Heart left ventricle (tissue), 16 donors: Measurements from ENCODE around the gene ZNF334. TPM values are rescaled to one million over a fixed set of nuclear protein-coding genes. Genes with fewer than 3 reads are reported as not detected.

Experiments
- ATAC-seq, 4 donors: fragments of 200-7000 bp; cut with Tn5 transposase; one replicate each; pipeline ENCODE4 v1.9.1; 2020 to 2022; ENCODE audit warnings: moderate library complexity in 4 of 4, mild to moderate bottlenecking in 3 of 4, moderate number of reproducible peaks in 1 of 4
- DNase-seq, 5 donors: peaks; one replicate each; pipeline ENCODE4 v3.0.0-alpha.2; 2020
- H3K27ac ChIP-seq, 12 donors: fragments of 200-600 bp; sonication (generic) in 4 of 12; one replicate each; pipeline versions ENCODE4 v1.5.0 to v1.8.0; 2016 to 2022; ENCODE audit warnings: mild to moderate bottlenecking in 2 of 12
- H3K27me3 ChIP-seq, 9 donors: fragments of 200-600 bp; sonication (generic) in 2 of 9; one replicate each; pipeline versions ENCODE4 v1.5.1 to v1.8.0; 2016 to 2022; ENCODE audit warnings: mild to moderate bottlenecking in 3 of 9
- H3K36me3 ChIP-seq, 9 donors: fragments of 200-600 bp; sonication (generic) in 2 of 9; one replicate each; pipeline versions ENCODE4 v1.5.0 to v1.8.0; 2018 to 2022; ENCODE audit warnings: mild to moderate bottlenecking in 2 of 9
- H3K4me1 ChIP-seq, 12 donors: fragments of 200-600 bp; sonication (generic) in 4 of 12; one replicate each; pipeline versions ENCODE4 v1.5.0 to v1.8.0; 2016 to 2022; ENCODE audit warnings: mild to moderate bottlenecking in 3 of 12
- H3K4me3 ChIP-seq, 12 donors: fragments of 200-600 bp; sonication (generic) in 4 of 12; one replicate each; pipeline versions ENCODE4 v1.5.0 to v1.8.0; 2017 to 2022; ENCODE audit warnings: mild to moderate bottlenecking in 9 of 12, moderate library complexity in 4 of 12
- H3K9me3 ChIP-seq, 12 donors: fragments of 200-600 bp; sonication (generic) in 4 of 12; one replicate each; pipeline versions ENCODE4 v1.5.0 to v1.8.0; 2016 to 2022; ENCODE audit warnings: mild to moderate bottlenecking in 1 of 12
- CTCF ChIP-seq, 12 donors: fragments of 200-600 bp; sonication (generic) in 4 of 12; IDR thresholded peaks; one replicate each; pipeline versions ENCODE4 v1.5.0 to v1.8.0; 2018 to 2022; ENCODE audit warnings: antibody characterized with exemption in 12 of 12, mild to moderate bottlenecking in 5 of 12
- POLR2A ChIP-seq, 2 donors: fragments of 450-650 bp; IDR thresholded peaks; one replicate each; pipeline ENCODE4 v1.6.1; 2017; ENCODE audit warnings: antibody characterized with exemption in 2 of 2, mild to moderate bottlenecking in 2 of 2, moderate library complexity in 2 of 2
- WGBS, 4 donors: extraction: QIAGEN DNeasy Blood & Tissue Kit in 2 of 4; methylation state at CpG; one replicate each; pipeline versions ENCODE4 v1.1.5 to v1.1.7; 2013 to 2018; 5-methylcytosine and 5-hydroxymethylcytosine counted together
- intact Hi-C, 10 donors: fragments of 100-400 bp; cut with DNase I; formaldehyde crosslinking; loops; one replicate each; pipeline versions ENCODE4 v1.11.1 to v1.14.2; 2022
- polyA plus RNA-seq, 2 donors: library from polyadenylated mRNA; stranded (reverse); fragments of 200-250 nt; gene quantifications; one replicate each; pipeline ENCODE4 v1.2.3, GENCODE V29; 2013
- total RNA-seq, 9 donors: library from RNA; depleted of rRNA in 2 of 9; stranded (reverse); fragments of >200 nt in 2 of 9; fragmentation: NEBNext Ultra II Directional in 3 of 9; extraction: Animal tissue kit (Norgen Biotek cat#: 25700) in 3 of 9; gene quantifications; one replicate each; pipeline versions ENCODE4 v1.1.0 to v1.2.4, GENCODE V29; 2016 to 2023
- donor health status: ischemic (EF 13 %, LVEDD 7.1; RV severe dilation, severe dysfunction).
- donor health status: healthy with polysubstance abuse.
- donor health status: DM: no; HTN: yes; CAD: no.
- donor health status: DM: no; HTN: no; CAD: no.
- donor health status: ischemic (EF 25% LVEDD 6.9; RV normal size, moderate dysfunction).
- donor health status: ischemic (EF 25% LVEDD 5.7; RV mildly dilated, moderate dysfunction).
- donor health status: healthy.
- donor health status: DM: yes; HTN: yes; CAD: no.
- donor health status: ischemic (EF 35%, LVEDD 5.7; RV mildly dilated, moderate dysfunction).
- donor health status: nonischemic (EF 11% LVEDD 7.7; RV severe dilation, severe dysfunction).
- donor health status: DM: yes; HTN: yes; CAD: no.
- donor health status: PGD.
- donor health status: ischemic (EF 29% LVEDD 5.4; RV normal size, mild dysfunction).
- donor health status: nonischemic (EF 23%, LVEDD 6.1; RV moderate dilation, normal function).

The ZNF334 gene
- total and polyA plus RNA-seq, 11 donors = 0.31 to 2.5 (median 1.0) TPM

GRCh38 chr20:46543959-46544358, 30.6 kb upstream of the ZNF334 start:
- Histone ChIP-seq H3K36me3 (no peaks in the 10 kb centered on the region), H3K27ac (no peak overlapping the region), H3K4me1 (peaks cover 0 to 13% (median 0%) of the 10 kb centered on the region in 12 donors), H3K9me3 (no peaks in the 10 kb centered on the region), H3K4me3 (no peak overlapping the region), H3K27me3 (peaks cover 0 to 47% (median 3%) of the 10 kb centered on the region in 9 donors)
- DNase-seq (no peak), ATAC-seq (no peak)
- 8 to 38% (median 21%) methylated on average over 1 of the region's 1 CpG for WGBS, 4 donors
- TF ChIP-seq CTCF (IDR thresholded peaks at IDR 0.05) = no peak
- TF ChIP-seq POLR2A (IDR thresholded peaks at IDR 0.05) = no peak
- intact Hi-C loops = no loop called here

DNA sequence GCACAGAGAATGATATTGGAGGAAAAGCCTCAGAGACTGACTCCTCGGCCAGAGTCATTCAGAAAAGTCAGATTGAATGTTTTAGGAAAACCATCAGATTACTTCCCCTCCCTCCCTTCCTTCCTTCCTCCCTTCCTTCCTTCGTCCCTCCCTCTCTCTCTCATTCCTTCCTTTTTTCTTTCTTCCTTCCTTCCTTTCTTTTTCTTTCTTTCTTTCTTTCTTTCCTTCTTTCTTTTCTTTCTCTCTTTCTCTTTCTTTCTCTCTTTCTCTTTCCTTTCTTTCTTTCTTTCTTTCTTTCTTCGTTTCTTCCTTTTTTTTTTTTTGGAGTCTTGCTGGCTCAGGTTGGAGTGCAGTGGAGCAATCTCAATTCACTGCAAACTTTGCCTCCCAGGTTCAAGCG, 29.7 kb upstream of the ZNF334 start:
- DNase-seq (no peak), ATAC-seq (no peak)
- no peaks in the 10 kb centered on the region for H3K9me3 ChIP-seq
- 67 to 80% (median 75%) methylated on average over 4 of the region's 4 CpGs for WGBS, 4 donors
- H3K27me3 ChIP-seq = peaks cover 0 to 53% (median 3%) of the 10 kb centered on the region in 9 donors
- peaks cover 0 to 13% (median 0%) of the 10 kb centered on the region in 12 donors for H3K4me1 ChIP-seq
- no peak for TF ChIP-seq CTCF (IDR thresholded peaks at IDR 0.05)
- no peak for TF ChIP-seq POLR2A (IDR thresholded peaks at IDR 0.05)
- no peaks in the 10 kb centered on the region for H3K36me3 ChIP-seq
- H3K4me3 ChIP-seq = no peak overlapping the region
- H3K27ac ChIP-seq = no peak overlapping the region
- intact Hi-C loops = no loop called here

GRCh38 chr20:46541229-46541935, 28.0 kb upstream of the ZNF334 start:
- WGBS, 4 donors = 61 to 69% (median 63%) methylated on average over 24 to 36 of the region's 36 CpGs
- no peak for TF ChIP-seq POLR2A (IDR thresholded peaks at IDR 0.05)
- TF ChIP-seq CTCF (IDR thresholded peaks at IDR 0.05) = no peak
- no peaks in the 10 kb centered on the region for H3K36me3 ChIP-seq
- intact Hi-C loops = no loop called here
- H3K9me3 ChIP-seq = no peaks in the 10 kb centered on the region
- no peak for DNase-seq
- peaks cover 0 to 53% (median 3%) of the 10 kb centered on the region in 9 donors for H3K27me3 ChIP-seq
- no peak overlapping the region for H3K27ac ChIP-seq
- H3K4me3 ChIP-seq = no peak overlapping the region
- no peak for ATAC-seq
- peaks cover 0 to 13% (median 0%) of the 10 kb centered on the region in 12 donors for H3K4me1 ChIP-seq

GRCh38 chr20:46539113-46539512, 25.8 kb upstream of the ZNF334 start:
- Histone ChIP-seq H3K36me3 (no peaks in the 10 kb centered on the region), H3K9me3 (no peaks in the 10 kb centered on the region), H3K4me3 (no peak overlapping the region), H3K4me1 (no peaks in the 10 kb centered on the region), H3K27me3 (peaks cover 0 to 55% (median 3%) of the 10 kb centered on the region in 9 donors), H3K27ac (no peak overlapping the region)
- intact Hi-C loops = no loop called here
- DNase-seq = no peak
- TF ChIP-seq POLR2A (IDR thresholded peaks at IDR 0.05) (no peak), CTCF (IDR thresholded peaks at IDR 0.05) (no peak)
- 77 to 83% (median 80%) methylated on average over 2 of the region's 2 CpGs for WGBS, 4 donors
- no peak for ATAC-seq
